CD14-positive monocyte (primary cell): Measurements from ENCODE around the gene RSPH1. TPM values are rescaled to one million over a fixed set of nuclear protein-coding genes. Genes with fewer than 3 reads are reported as not detected.

Source experiments
- DNase-seq, 3 donors: peaks; one replicate each; pipeline ENCODE4 v3.0.0-alpha.2; 2011 to 2022
- H2AFZ ChIP-seq: 2 replicates; pipeline ENCODE4 v1.6.0; 2012; ENCODE audit warnings: mild to moderate bottlenecking, low read depth, low read length, inconsistent platforms; ENCODE audit not compliant: insufficient read depth, poor library complexity, severe bottlenecking
- H3K27ac ChIP-seq, 2 donors: 1 replicate in 1 of 2; 2 replicates in 1 of 2; pipeline ENCODE4 v1.5.1; 2012 to 2013; ENCODE audit warnings: low read length in 2 of 2, control low read depth in 1 of 2, inconsistent platforms in 1 of 2, low read depth in 1 of 2, mild to moderate bottlenecking in 1 of 2
- H3K27me3 ChIP-seq, 2 donors: one replicate each; pipeline versions ENCODE4 v1.6.0 to v1.6.1; 2011 to 2013; ENCODE audit warnings: low read length in 2 of 2; ENCODE audit not compliant: control insufficient read depth in 2 of 2, insufficient read depth in 2 of 2
- H3K36me3 ChIP-seq, 2 donors: replicated peaks in 1 of 2; 1 replicate in 1 of 2; 2 replicates in 1 of 2; pipeline versions ENCODE4 v1.5.1 to v1.6.1; 2012 to 2013; ENCODE audit warnings: low read length in 2 of 2, control low read depth in 1 of 2, inconsistent platforms in 1 of 2, mild to moderate bottlenecking in 1 of 2; ENCODE audit not compliant: insufficient read depth in 2 of 2, control insufficient read depth in 1 of 2
- H3K4me1 ChIP-seq, 2 donors: 1 replicate in 1 of 2; 2 replicates in 1 of 2; pipeline versions ENCODE4 v1.5.1 to v1.6.1; 2012 to 2013; ENCODE audit warnings: low read length in 2 of 2, control low read depth in 1 of 2, inconsistent platforms in 1 of 2, mild to moderate bottlenecking in 1 of 2, moderate library complexity in 1 of 2; ENCODE audit not compliant: insufficient read depth in 2 of 2, control insufficient read depth in 1 of 2
- H3K4me2 ChIP-seq: replicated peaks from 2 replicates; pipeline ENCODE3; 2012; ENCODE audit warnings: low read length, moderate library complexity, mild to moderate bottlenecking; ENCODE audit not compliant: poor library complexity, severe bottlenecking; ENCODE audit errors: extremely low read depth
- H3K4me3 ChIP-seq, 3 experiments: fragments of 200-600 bp in 1 of 3; sonication (generic) in 1 of 3; replicated peaks in 1 of 3; 1 replicate in 2 of 3; 2 replicates in 1 of 3; pipeline ENCODE4 v1.5.1; 2011 to 2013; ENCODE audit warnings: low read length in 3 of 3, mild to moderate bottlenecking in 3 of 3, control low read depth in 2 of 3, low read depth in 2 of 3, inconsistent platforms in 1 of 3, moderate library complexity in 1 of 3
- H3K79me2 ChIP-seq: 2 replicates; pipeline ENCODE4 v1.6.0; 2012; ENCODE audit warnings: mild to moderate bottlenecking, control low read depth, inconsistent platforms, low read length, moderate library complexity; ENCODE audit not compliant: insufficient read depth
- H3K9ac ChIP-seq: 2 replicates; pipeline ENCODE4 v1.6.0; 2017; ENCODE audit warnings: low read length, mild to moderate bottlenecking; ENCODE audit not compliant: insufficient read depth, poor library complexity, severe bottlenecking
- H3K9me3 ChIP-seq, 2 donors: replicated peaks in 1 of 2; 1 replicate in 1 of 2; 2 replicates in 1 of 2; pipeline versions ENCODE4 v1.5.1 to v1.6.1; 2012 to 2013; ENCODE audit warnings: low read length in 2 of 2, control low read depth in 1 of 2; ENCODE audit not compliant: control insufficient read depth in 1 of 2, insufficient read depth in 1 of 2
- H4K20me1 ChIP-seq: 2 replicates; pipeline ENCODE4 v1.6.0; 2012; ENCODE audit warnings: mild to moderate bottlenecking, low read length, control low read depth, moderate library complexity; ENCODE audit not compliant: insufficient read depth
- H3K27ac Mint-ChIP-seq, 7 donors: one replicate each; pipeline ENCODE4 v1.8.0; 2020; ENCODE audit warnings: mild to moderate bottlenecking in 7 of 7, mixed read lengths in 7 of 7, moderate library complexity in 6 of 7, inconsistent platforms in 2 of 7
- H3K27me3 Mint-ChIP-seq, 3 donors: one replicate each; pipeline ENCODE4 v1.8.0; 2021 to 2022; ENCODE audit warnings: low read depth in 3 of 3, mild to moderate bottlenecking in 3 of 3, mixed read lengths in 3 of 3, moderate library complexity in 3 of 3, inconsistent platforms in 1 of 3
- H3K36me3 Mint-ChIP-seq, 2 donors: one replicate each; pipeline ENCODE4 v1.8.0; 2020; ENCODE audit warnings: mixed read lengths in 2 of 2, inconsistent platforms in 1 of 2, mild to moderate bottlenecking in 1 of 2
- H3K4me1 Mint-ChIP-seq: one replicate; pipeline ENCODE4 v1.8.0; 2020; ENCODE audit warnings: mild to moderate bottlenecking, mixed read lengths
- H3K4me3 Mint-ChIP-seq, 2 donors: one replicate each; pipeline ENCODE4 v1.8.0; 2020; ENCODE audit warnings: mild to moderate bottlenecking in 2 of 2, mixed read lengths in 2 of 2, moderate library complexity in 1 of 2
- H3K9me3 Mint-ChIP-seq, 7 donors: one replicate each; pipeline ENCODE4 v1.8.0; 2020 to 2022; ENCODE audit warnings: mixed read lengths in 7 of 7, mild to moderate bottlenecking in 6 of 7, moderate library complexity in 6 of 7, inconsistent platforms in 2 of 7
- WGBS: methylation state at CpG from one replicate; pipeline ENCODE4 v1.1.5; 2013; ENCODE audit warnings: missing lambda C conversion rate; ENCODE audit not compliant: insufficient coverage; 5-methylcytosine and 5-hydroxymethylcytosine counted together
- intact Hi-C, 2 donors: fragments of 100-400 bp; cut with micrococcal nuclease; formaldehyde crosslinking; loops; one replicate each; pipeline versions ENCODE4 v1.15.0 to v1.15.1; 2023
- polyA plus RNA-seq, 3 donors: library from polyadenylated mRNA; depleted of rRNA in 1 of 3; unstranded in 2 of 3; stranded (reverse) in 1 of 3; fragments of 300-500 nt in 2 of 3; fragments of >200 nt in 1 of 3; fragmentation: Illumina TruSeq in 2 of 3; gene quantifications; 1 replicate in 2 of 3; 2 replicates in 1 of 3; pipeline ENCODE4 v1.2.3, GENCODE V29; 2012 to 2021
- TF ChIP-seq, protein P1 (sequence below): fragments of 200-600 bp; IDR thresholded peaks from one replicate; pipeline ENCODE4 v1.8.0; 2022; ENCODE audit warnings: antibody characterized with exemption, mild to moderate bottlenecking

The RSPH1 gene
- polyA plus RNA-seq, 3 donors: 0.03 TPM; not detected in 2

DNA sequence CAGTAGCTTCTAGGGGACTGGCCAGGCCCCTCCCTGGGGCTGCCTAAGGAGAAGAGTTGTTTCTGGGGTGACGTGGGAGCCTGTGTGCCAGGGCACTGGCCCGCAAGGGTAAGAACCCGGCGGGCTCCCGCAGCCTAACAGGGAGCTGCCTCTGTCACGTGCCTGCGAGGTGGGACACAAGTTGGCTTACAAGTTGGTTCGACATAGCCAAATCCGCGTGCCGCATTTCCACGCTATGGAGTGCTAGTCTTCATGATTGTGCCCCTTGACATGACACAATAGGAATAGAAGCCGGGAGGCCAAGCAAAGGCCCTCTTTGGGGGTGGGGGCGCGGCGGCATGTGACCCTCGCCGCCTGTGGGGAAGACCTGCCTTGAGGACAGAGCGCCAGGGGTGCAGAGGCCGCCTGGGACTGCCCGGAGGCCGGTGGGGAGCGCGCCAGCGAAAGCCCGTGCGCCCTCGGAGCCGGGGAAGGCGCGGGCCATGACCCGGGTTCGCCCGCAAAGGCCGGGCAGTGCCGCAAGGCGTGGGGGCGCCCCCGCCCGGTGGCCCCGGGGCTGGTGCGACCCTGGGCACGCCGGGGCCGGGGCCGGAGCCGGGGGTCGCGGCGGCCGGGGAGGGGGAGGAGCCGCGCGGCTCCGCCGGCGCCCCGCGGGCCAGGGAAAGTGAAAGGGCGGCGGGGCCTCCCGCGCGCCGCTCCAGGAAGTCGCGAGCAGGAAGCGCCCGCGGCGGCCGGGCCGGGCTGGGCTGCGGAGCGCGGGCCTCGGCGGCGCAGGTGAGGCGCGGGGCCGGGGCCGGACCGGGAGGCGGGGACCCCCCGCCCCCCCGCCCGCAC lies 17.3 kb upstream of the RSPH1 start, which contains the start of gene SLC37A1:
TSS of gene SLC37A1 (plus strand) at position 702 of the 834 bp plus-strand sequence. CDS start 4,603 bp downstream, outside the sequence.
- peaks cover 5 to 18% of the 10 kb centered on the region in 2 donors for H3K36me3 ChIP-seq
- H4K20me1 ChIP-seq: peaks cover 14% of the 10 kb centered on the region
- Mint-ChIP-seq H3K9me3 (no peaks in the 10 kb centered on the region), H3K4me3 (peak within 1 kb of the TSS; percentile 92 to 97), H3K4me1 (peaks cover 23% of the 10 kb centered on the region), H3K27ac (peak within 1 kb of the TSS; percentile 56 to 88 (median 76)), H3K27me3 (no peaks in the 10 kb centered on the region), H3K36me3 (peaks cover 16 to 19% of the 10 kb centered on the region in 2 donors)
- peak within 1 kb of the TSS; percentile 78 for H3K9ac ChIP-seq
- H3K79me2 ChIP-seq: peaks cover 36% of the 10 kb centered on the region
- H3K4me3 ChIP-seq: peak within 1 kb of the TSS; percentile 74 to 90 (median 78)
- WGBS: 10% methylated on average over 88 of the region's 88 CpGs
- peak within 1 kb of the TSS in 1 of 2 donors; percentile 79 for H3K27ac ChIP-seq
- peaks cover 15 to 25% of the 10 kb centered on the region in 2 donors for H3K4me1 ChIP-seq
- intact Hi-C loops: no loop called here
- DNase-seq: peak in 1 of 3 donors; percentile 31
- H3K4me2 ChIP-seq: peak within 1 kb of the TSS; percentile 85
- TF ChIP-seq, protein P1, sequence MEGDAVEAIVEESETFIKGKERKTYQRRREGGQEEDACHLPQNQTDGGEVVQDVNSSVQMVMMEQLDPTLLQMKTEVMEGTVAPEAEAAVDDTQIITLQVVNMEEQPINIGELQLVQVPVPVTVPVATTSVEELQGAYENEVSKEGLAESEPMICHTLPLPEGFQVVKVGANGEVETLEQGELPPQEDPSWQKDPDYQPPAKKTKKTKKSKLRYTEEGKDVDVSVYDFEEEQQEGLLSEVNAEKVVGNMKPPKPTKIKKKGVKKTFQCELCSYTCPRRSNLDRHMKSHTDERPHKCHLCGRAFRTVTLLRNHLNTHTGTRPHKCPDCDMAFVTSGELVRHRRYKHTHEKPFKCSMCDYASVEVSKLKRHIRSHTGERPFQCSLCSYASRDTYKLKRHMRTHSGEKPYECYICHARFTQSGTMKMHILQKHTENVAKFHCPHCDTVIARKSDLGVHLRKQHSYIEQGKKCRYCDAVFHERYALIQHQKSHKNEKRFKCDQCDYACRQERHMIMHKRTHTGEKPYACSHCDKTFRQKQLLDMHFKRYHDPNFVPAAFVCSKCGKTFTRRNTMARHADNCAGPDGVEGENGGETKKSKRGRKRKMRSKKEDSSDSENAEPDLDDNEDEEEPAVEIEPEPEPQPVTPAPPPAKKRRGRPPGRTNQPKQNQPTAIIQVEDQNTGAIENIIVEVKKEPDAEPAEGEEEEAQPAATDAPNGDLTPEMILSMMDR: no peak
- no peaks in the 10 kb centered on the region for H3K9me3 ChIP-seq
- H3K27me3 ChIP-seq: no peaks in the 10 kb centered on the region
- H2AFZ ChIP-seq: peak within 1 kb of the TSS; percentile 94

DNA sequence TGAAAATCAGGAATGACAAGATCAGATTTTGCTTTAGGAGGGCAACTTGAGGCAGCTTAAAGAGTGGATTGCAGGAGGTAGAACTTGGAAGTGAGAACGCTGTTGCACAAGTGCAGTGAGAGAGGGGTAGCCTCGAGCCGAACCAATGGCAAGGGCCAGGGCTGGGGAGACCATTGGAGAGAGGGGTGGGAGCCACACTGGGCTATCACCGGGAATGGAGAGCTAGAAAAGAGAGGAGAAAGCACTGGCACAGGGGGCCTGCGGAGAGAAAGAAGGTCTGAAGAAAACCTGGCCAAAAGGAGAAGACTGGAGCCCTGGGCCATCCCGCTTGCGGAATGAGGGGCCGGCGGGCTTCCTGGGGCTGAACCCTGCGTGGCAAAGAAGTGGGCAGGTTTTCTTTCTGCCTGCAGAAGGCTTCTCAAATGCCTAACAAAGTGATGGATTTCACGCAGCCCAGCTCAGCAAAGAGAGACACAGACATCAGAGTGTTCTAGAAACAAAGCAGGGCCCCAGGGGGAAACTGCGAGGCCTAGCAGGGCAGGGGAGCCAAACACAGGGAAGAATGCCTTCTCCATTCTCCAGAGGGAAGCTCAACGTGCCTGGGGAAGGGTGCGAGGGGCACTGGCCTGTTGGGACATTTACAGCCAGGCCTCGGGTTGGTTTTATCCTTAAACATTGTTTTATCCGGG lies 16.5 kb upstream of the RSPH1 start:
- Histone ChIP-seq H3K27me3 (no peaks in the 10 kb centered on the region), H3K4me3 (peak overlapping the region in 1 of 3 experiments; percentile 78), H4K20me1 (peaks cover 12% of the 10 kb centered on the region), H3K27ac (no peak overlapping the region), H3K36me3 (peaks cover 0 to 9% of the 10 kb centered on the region in 2 donors), H2AFZ (peak overlapping the region; percentile 93), H3K4me2 (peak overlapping the region; percentile 85), H3K79me2 (peaks cover 34% of the 10 kb centered on the region), H3K4me1 (peaks cover 15 to 25% of the 10 kb centered on the region in 2 donors), H3K9ac (no peak overlapping the region), H3K9me3 (no peaks in the 10 kb centered on the region)
- no peaks in the 10 kb centered on the region for H3K27me3 Mint-ChIP-seq
- H3K4me1 Mint-ChIP-seq: peaks cover 28% of the 10 kb centered on the region
- H3K27ac Mint-ChIP-seq: peak overlapping the region in 2 of 7 donors; percentile 22 to 59
- intact Hi-C loops: no loop called here
- WGBS: 87% methylated on average over 12 of the region's 16 CpGs
- no peak for DNase-seq
- no peaks in the 10 kb centered on the region for H3K9me3 Mint-ChIP-seq
- peak overlapping the region; percentile 7 to 84 for H3K4me3 Mint-ChIP-seq
- TF ChIP-seq, protein P1: no peak
- H3K36me3 Mint-ChIP-seq: peaks cover 8 to 10% of the 10 kb centered on the region in 2 donors
